Measurements from ENCODE around the gene SLC6A6.
A peak's percentile ranks its signal among the peaks of the same experiment; 100 is the strongest.

GRCh38 chr3:14491396-14492190 is 89.2 kb downstream of the SLC6A6 start:
- TF ChIP-seq STAT1 (IDR thresholded peaks at IDR 0.05; ENCODE audit: unreplicated experiment) (no peak), CREB1 (CRISPR knock-in tag; IDR thresholded peaks at IDR 0.05; ENCODE audit: low read depth) (no peak), POLR2AphosphoS5 (IDR thresholded peaks at IDR 0.05; ENCODE audit: low read depth) (0 out of 2 replicates have a peak, but pooled peaks have one; percentile 24), EZH2 (IDR thresholded peaks at IDR 0.05; ENCODE audit: low read depth, unreplicated experiment) (no peak), EZH2phosphoT487 (IDR thresholded peaks at IDR 0.05; ENCODE audit: unreplicated experiment) (no peak), JUNB (IDR thresholded peaks at IDR 0.05; ENCODE audit: unreplicated experiment) (no peak), ZNF114 (CRISPR knock-in tag; IDR thresholded peaks at IDR 0.05) (no peak)
- TF ChIP-seq, protein P1, sequence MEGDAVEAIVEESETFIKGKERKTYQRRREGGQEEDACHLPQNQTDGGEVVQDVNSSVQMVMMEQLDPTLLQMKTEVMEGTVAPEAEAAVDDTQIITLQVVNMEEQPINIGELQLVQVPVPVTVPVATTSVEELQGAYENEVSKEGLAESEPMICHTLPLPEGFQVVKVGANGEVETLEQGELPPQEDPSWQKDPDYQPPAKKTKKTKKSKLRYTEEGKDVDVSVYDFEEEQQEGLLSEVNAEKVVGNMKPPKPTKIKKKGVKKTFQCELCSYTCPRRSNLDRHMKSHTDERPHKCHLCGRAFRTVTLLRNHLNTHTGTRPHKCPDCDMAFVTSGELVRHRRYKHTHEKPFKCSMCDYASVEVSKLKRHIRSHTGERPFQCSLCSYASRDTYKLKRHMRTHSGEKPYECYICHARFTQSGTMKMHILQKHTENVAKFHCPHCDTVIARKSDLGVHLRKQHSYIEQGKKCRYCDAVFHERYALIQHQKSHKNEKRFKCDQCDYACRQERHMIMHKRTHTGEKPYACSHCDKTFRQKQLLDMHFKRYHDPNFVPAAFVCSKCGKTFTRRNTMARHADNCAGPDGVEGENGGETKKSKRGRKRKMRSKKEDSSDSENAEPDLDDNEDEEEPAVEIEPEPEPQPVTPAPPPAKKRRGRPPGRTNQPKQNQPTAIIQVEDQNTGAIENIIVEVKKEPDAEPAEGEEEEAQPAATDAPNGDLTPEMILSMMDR (conservative IDR thresholded peaks at IDR 0.05; ENCODE audit: low read depth in 2 of 2) = no peak

Measured in GM23338 (cell line).